Measurements from ENCODE around the gene MDFI.

Gene MDFI

GRCh38 chr6:41651246-41651961 is 13.1 kb downstream of the MDFI start:
- no peak for DNase-seq (ENCODE audit: low read depth in 2 of 2)

- no peak for DNase-seq (ENCODE audit: low read depth in 2 of 2)
Observed at GRCh38 chr6:41651962-41652657, 13.8 kb downstream of the MDFI start.

- DNase-seq (ENCODE audit: low read depth in 2 of 2), result no peak
Observed at GRCh38 chr6:41652866-41653652, 14.8 kb downstream of the MDFI start.

- no peak for DNase-seq (ENCODE audit: low read depth in 2 of 2)
Observed at GRCh38 chr6:41653691-41654090, 15.4 kb downstream of the MDFI start.

- DNase-seq (ENCODE audit: low read depth in 2 of 2), result no peak
Observed at GRCh38 chr6:41654151-41654697, 16.0 kb downstream of the MDFI start.

GRCh38 chr6:41654698-41655151 is 16.5 kb downstream of the MDFI start:
- DNase-seq (ENCODE audit: low read depth in 2 of 2), result no peak

- DNase-seq (ENCODE audit: low read depth in 2 of 2), result no peak
Observed at GRCh38 chr6:41655176-41655575, 16.9 kb downstream of the MDFI start.

- no peak for DNase-seq (ENCODE audit: low read depth in 2 of 2)
Observed at GRCh38 chr6:41655646-41656001, 17.4 kb downstream of the MDFI start.

- DNase-seq (ENCODE audit: low read depth in 2 of 2), result no peak
Observed at GRCh38 chr6:41656002-41656691, 17.9 kb downstream of the MDFI start.

GRCh38 chr6:41657131-41658094 is 19.1 kb downstream of the MDFI start:
- DNase-seq (ENCODE audit: low read depth in 2 of 2), result no peak

- no peak for DNase-seq (ENCODE audit: low read depth in 2 of 2)
Observed at GRCh38 chr6:41658636-41659035, 20.4 kb downstream of the MDFI start.

GRCh38 chr6:41659935-41660334 is 21.7 kb downstream of the MDFI start:
- DNase-seq (ENCODE audit: low read depth in 2 of 2), result no peak

GRCh38 chr6:41663568-41663967 is 25.3 kb downstream of the MDFI start:
- DNase-seq (ENCODE audit: low read depth in 2 of 2), result no peak

GRCh38 chr6:41664271-41664670 is 26.0 kb downstream of the MDFI start:
- no peak for DNase-seq (ENCODE audit: low read depth in 2 of 2)

GRCh38 chr6:41667195-41667594 is 28.9 kb downstream of the MDFI start:
- no peak for DNase-seq (ENCODE audit: low read depth in 2 of 2)

GRCh38 chr6:41668968-41669367 is 30.7 kb downstream of the MDFI start:
- DNase-seq (ENCODE audit: low read depth in 2 of 2), result no peak

- DNase-seq (ENCODE audit: low read depth in 2 of 2), result no peak
Observed at GRCh38 chr6:41670703-41671360, 32.6 kb downstream of the MDFI start.

GRCh38 chr6:41671376-41671775 is 33.1 kb downstream of the MDFI start:
- no peak for DNase-seq (ENCODE audit: low read depth in 2 of 2)

- no peak for DNase-seq (ENCODE audit: low read depth in 2 of 2)
Observed at GRCh38 chr6:41672016-41672415, 33.7 kb downstream of the MDFI start.

Measured in stimulated activated CD4-positive, alpha-beta T cell treated with anti-CD3 and anti-CD28 coated beads, Interleukin-1b, Interleukin-23, amount 100 ng/mL, for 4 hours (primary cell).